ENCODE results near the gene DGCR6L. TPM values are rescaled to one million over a fixed set of nuclear protein-coding genes. Genes with fewer than 3 reads are reported as not detected.
"Not testable (repeated sequence)": the region's sequence is repeated elsewhere in the genome, so short reads cannot be mapped to it uniquely, and the experiment has no call there.

The DGCR6L gene
- total RNA-seq, 1 donor from 2014 or later, result 26.5 TPM

DNA sequence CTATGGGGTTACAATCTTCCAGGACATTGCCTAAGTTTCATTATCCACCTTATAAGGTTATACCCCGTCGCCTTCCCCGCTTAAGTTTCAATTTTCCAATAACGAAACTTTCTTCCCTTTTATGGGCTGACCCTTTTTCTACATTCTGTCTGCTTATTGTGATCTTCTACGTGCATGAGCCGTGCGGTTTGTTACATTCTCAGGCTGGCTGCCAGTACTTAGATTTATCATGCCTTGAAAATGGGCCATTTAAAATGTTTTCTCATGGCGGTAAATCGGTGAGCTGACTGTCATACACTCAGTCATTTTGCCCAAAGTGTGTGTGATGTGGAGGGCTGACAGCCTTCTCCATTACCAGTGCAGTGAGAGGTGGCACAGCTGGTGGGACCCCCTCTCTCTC is 23.3 kb downstream of the DGCR6L start:
- FAIRE-seq, result no peak
- DNase-seq (ENCODE audit: low spot score in 2 of 2), result no peak

DNA sequence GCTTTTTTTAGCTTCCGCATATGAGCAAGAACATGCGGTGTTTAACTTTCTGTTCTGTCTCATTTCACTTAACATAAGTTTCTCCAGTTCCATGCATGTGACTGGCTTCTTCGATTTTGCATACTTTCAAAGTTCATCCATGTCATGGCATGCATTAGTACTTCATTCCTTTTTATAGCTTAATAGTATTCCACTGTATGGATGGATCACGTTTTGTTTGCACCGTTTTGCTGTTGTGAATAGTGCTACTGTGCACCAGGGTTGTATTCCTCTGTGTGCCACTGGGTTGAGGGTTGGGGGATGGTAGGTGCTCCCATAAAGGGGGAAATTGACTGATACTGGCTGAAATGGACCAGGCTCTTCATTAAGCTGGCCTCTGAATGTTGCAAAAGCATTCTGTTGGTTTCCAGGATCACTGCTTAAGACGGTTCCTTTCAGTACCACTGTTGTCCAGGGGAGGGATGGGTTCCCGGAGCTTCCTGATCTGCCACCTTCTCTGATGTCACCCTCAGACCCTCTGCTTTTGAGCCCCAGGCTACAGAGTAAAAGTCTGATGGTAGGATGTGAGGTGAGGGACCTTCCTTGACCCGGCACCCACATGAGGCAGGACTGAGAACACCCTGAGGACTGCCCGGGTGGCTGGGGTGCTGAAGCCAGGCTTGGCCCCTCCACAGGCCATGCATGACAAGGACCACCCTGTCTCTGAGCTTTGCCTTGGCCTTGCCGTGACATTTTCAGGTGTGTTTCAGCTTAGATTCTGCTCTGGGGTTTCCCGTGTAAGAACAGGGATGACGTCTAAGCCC is 24.4 kb downstream of the DGCR6L start:
- no peak for DNase-seq (ENCODE audit: low spot score in 2 of 2)

DNA sequence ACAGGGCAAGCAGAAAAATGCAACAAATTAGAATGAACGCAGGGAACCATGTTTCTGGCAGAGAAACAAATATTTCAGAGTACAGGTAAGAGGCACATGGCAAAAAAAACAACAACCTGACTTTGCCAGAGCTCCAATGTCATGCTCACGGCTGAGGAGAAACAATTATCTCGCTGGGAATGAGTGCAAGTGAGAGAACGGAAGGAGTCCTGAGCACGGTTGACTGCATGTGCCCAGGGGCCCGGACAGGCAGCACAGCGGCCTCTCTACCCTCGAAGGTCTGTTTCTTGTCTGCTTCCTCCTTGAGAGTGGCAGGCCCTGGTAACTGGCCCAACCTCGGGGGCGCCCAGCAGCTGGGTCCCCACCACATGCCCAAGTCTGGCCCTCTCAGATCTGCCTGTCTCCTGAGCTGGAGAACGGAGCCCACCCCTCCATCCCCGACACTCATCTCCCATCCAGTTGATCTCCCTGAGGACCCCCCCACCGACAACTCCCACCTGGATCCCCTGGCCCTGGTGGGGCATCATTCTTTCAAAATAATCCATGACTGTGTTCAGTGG is 27.1 kb downstream of the DGCR6L start:
- no peak for FAIRE-seq
- no peak for DNase-seq (ENCODE audit: low spot score in 2 of 2)

More for the DNA sequence above, 24.4 kb downstream of the DGCR6L start:
- no peak for FAIRE-seq

DNA sequence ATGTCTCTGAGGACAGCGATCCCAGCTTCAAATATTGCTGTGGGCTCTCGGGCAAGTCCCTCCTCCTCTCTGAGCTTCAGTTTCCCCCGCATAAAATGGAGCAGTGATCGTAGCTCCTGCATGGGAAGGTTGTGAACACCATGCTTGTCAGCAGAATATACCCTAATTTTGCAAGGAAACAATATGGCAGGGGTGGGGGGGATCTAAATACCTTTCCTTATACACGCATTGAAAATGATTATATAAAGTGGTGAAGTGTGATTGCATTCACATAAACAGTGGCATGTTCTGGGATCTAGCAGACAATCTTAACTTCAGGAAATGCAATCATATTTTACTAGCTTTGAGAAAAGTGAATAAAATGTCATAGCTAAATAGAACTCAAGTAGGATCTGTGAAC is 27.8 kb downstream of the DGCR6L start:
- no peak for FAIRE-seq
- no peak for DNase-seq (ENCODE audit: low spot score in 2 of 2)

DNA sequence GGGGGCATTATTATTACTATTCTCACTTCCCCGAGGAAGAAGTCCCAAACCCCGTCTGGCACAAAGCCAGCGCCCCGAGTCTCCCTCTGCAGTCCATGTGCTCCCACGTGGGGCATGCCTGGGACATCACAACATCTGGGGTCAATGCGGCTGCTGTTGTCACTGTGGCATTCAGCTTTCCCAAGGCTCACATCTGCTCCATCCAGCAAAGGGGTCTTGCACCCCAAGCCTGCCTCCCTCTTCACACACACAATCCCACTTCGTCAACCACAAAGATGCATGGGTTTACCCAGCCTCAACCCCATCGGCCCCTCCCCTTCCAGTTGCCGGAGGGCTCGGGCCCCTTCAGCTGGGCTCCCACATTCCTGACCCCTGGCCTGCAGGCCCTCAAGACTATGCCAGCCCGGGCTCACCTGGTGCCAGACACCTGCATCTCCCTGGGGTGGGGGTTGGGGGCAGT is 28.2 kb downstream of the DGCR6L start:
- no peak for DNase-seq (ENCODE audit: low spot score in 2 of 2)
- FAIRE-seq, result no peak

DNA sequence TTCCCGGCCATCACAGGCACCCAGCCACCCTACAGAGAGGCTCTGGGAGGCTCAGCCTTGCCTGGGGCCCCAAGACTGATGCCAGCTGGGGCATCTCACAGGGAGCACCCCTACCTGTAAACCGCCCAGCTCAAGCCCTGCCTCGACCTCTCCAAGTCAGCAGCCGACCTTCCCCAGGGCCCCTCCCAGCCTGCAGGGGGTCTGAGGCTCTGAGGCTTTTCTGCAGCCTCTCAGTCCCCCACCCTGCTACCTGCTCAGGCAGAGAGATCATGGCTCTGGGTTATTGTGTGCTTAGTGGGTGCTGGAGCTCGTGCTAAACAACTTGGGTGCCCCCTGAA is 28.6 kb downstream of the DGCR6L start:
- FAIRE-seq (no peak), DNase-seq (ENCODE audit: low spot score in 2 of 2) (no peak)

DNA sequence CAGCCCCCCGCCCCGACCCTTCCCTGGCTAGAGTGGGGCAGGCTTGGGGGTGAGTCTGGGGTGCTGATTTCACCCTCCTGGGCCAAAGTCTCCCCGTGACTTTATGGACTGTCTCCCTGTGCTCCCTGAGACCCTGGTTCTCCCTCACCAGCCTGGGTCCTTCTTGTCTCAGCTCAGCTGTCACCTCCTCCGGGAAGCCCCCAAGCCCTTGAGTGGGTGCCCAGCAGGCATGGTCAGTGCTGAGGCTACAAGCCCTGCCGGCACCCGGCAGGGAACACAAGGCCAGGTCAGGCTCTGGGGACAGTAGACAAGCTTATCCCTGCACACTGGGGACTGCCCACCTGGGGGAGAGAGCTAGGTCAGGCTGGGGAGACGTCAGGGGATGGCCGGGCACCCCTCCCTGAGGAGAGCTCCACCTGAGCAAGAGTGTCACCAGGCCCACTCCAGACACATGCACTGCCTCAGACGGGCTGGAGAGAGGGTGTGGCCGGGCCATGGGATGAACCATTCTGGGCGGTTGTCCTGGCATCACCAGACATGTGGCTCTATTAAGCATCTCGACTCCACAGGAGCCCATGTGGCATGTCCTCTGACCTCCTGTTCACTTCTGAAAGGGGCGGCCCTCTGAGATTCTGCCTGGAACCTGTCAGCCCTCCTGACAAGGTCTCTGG is 29.1 kb downstream of the DGCR6L start:
- FAIRE-seq (no peak), DNase-seq (ENCODE audit: low spot score in 2 of 2) (no peak)

DNA sequence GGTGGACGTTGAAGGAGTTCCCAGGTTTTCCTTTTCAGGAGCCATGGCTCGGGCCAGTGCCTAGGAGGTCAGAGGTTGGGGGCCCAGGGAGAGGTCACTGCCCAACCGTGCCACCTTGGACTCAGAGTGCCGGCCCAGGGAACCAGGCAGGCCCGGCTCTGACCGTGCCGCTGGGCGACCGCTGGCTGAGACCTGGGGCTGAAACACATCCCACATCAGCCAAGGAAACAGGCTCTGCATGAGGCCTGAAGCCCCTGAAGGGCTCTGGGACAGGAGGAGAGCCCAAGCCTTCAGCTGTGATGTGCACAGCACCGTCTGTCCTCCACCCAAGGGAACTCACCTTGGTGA is 29.8 kb downstream of the DGCR6L start:
- FAIRE-seq, result no peak

DNA sequence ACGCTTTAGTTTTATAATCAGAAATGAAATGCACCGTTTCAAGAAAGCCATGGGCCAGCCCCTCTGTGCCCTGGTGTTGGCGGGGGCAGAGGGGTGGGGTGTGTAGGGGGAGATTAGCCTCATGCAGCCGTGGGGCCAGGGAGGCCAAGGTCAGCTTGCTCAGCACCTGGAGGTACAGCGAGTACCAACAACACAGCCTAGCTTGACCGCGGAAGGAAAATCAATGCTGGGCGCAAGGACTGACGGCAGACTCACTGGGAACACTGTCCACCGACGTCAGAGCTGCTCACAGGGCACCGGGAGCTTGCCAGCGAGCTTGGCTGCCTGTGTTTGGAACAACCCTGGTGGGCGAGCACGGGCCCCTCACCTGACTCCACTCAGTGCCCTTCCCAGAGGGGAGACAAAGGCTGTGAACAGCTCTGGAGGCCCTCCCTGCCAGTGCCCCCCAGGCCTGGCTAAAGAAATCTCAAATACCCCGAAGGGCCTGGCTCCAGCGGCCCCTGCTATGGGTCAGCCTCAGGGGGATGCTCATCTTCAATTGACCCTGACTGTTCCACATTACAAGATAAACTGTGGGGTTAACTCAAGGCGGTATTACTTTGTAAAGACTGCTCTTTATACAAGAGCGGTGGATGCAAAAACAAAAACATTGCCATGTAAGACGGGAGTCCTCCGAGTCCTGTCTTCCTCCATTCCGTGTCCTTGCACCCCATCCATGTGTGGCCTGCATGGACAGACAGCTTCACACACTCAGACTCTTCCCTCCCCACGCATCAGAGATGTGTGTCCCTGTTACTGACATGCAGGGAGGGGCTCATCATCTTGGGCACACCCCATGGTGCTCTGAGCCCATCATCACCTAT is 30.4 kb downstream of the DGCR6L start:
- not testable (repeated sequence) for DNase-seq (ENCODE audit: low spot score in 2 of 2); FAIRE-seq

More for the DNA sequence above, 29.8 kb downstream of the DGCR6L start:
- no peak for DNase-seq (ENCODE audit: low spot score in 2 of 2)

DNA sequence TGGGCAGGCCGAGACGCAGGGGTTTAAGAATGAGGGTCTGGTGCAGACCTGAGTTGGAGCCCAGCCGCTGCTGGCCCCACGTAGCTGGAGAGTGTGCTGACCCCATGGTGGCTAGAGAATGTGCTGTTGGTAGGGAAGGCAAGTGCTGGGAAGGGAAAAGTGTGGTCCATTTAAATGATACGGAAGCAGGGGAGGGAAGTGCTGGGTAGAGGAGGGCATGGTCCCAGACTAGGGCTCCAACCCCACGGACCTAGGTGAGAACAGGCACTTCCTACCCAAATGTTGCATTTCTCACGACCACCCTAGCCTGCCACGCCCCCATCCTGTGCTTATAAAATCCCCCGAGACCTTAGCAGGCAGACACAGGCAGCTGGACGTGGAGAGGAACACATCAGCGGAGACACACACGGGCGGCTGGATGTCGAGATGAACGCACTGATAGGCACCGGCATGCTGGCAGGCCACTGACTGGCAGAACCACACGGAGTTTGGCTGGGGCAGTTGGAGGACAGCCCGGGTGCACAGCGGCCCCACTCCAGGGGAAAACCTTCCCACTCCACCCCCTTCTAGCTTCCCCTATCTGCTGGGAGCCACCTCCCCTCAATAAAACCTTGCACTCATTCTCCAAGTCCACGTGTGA is 33.0 kb downstream of the DGCR6L start:
- not testable (repeated sequence) for DNase-seq (ENCODE audit: low spot score in 2 of 2); FAIRE-seq

DNA sequence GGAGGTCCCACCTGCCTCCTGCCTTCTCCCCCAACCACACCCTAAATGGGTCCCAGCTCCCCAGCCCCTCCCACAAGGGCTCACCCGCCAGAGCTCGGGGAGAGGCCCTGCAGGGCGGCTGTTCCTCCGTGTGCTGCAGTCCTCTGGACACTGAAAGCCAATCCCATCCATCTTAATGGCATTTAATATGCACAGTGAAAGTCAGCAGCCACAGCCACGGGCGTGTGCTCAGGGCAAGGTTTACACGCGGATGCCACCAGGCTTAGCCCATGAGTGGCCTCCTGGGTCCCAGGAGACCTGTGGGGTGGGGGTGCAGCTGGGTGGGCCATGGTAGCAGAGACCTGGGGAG is 33.6 kb downstream of the DGCR6L start:
- not testable (repeated sequence) for FAIRE-seq; DNase-seq (ENCODE audit: low spot score in 2 of 2)

DNA sequence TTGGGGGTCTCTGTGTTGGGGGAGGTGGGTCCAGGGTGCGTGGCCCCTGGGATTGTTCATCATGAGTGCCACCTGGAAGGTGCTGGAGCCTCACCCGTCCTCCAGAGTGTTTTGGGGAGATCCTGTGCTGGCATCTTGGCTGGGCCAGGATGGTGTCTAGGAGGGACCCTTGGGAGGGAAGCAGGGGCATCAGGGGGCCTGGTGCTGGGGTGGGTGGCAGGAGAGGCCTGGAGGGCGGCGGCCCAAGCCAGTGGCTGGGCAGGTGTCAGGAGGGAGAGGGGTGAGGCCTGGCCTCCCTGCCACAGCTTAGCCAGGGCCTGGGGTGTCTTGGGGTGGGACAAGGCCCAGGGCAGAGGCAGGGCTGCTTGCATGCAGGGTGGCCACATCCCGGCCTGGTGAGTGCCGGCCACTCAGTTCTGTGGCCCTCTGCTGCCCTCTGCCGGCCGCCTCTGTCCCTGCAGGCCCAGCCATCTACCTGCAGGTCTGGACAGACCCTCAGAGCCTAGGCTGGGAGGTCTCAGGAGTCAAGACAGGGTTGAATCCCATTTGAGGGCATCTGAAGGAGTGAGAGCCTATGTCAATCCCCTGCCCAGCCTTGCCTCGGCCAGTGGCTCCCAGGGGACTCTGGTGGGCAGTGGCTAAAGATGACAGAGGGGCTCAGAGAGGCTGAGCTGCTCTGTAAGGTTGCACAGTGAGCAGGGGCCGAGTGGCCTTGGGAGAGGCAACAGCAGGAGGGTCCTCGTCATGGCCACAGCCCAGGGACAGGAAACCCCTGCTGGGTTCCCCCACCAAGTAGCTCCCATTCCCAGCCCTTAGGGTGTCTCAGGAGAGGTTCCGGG is 34.2 kb downstream of the DGCR6L start:
- peak; percentile 79 for DNase-seq (ENCODE audit: low spot score in 2 of 2)
- FAIRE-seq, result not testable (repeated sequence)

DNA sequence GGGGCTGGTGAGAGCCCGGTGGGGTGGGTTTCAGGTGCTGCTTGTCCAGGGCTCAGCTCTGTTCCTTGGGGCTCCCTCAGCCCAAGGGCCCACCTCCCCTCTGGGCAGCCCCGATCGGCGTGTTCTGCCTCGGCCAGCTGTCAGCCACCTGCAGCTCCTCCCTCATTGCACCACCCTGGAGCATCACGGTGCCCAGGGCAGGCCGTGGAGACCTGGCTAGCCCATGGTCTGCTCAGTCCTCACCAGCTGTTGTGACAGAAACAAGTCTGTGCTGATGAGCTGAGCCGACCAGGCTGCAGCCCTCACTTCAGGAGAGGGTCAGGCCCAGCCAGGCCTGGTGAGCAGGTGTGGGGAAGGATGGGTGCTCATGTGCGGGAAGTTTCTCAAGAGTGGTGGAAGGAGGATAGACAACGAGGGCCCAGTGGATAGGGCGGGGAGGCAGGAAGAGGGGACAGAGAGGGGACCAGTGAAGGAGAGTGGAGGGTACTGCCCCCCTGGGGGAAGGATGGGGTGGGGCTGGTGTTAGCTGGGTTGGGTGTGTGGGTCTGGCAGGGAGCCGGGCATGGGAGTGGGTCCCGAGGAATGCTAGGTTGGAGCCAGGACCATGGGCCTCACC is 35.3 kb downstream of the DGCR6L start:
- no peak for DNase-seq (ENCODE audit: low spot score in 2 of 2)
- FAIRE-seq, result no peak

DNA sequence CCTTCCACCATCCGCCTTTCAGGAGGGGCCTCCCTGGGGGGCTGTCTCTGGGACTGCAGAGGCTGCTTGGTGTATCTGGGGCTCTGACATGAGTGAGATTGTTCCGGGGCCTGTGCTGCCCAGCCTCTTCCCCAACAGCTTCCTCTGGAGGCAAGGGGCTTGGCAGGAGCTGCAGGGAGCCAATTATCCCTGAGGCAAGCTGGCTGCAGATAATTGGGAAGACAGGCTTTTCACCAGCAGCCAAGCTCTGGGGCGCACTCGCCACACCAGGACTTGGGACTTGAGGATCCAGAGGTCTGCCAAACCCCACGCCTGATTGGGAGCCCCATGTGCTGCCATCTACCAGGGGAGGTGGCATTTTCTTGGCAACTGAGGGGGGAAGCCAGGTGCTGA is 36.2 kb downstream of the DGCR6L start:
- FAIRE-seq (no peak), DNase-seq (ENCODE audit: low spot score in 2 of 2) (no peak)

DNA sequence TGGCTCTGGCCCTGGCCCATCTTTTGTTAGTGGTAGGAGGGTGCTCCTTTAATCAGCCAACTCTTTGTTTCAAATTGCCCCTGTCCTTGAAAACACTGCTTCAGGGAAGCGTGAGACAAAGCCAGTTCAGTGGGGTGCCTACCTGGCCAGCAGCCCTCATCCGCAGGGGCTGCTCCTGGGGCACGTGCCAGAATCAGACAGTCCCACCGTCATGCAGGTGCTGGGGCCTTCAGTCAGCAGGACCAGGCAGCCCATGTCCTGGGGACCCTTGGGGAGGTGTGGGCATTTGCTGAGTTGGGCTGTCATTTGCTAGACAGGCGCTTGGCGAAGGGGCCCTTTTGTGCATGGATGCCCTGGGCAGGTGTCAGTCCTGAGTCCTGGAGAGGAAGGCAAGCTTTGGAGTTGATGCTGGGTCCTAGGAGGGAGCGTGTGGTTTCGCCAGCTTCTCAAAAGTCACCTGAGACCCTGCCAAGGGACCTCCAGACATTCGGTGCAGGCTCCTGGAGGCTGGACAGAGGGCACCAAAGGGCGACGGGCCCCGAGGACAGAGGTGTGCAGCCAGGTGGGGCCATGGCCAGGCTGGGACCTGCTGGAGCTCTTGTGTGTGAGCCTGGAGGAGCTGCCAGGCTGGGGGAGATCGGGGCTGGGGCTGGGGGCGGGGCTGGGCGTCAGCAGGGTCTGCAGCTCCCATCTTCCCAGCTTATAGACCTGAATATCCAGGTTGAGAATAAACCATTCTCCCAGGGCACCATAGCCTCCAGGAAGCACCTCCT is 36.8 kb downstream of the DGCR6L start:
- FAIRE-seq, result no peak
- DNase-seq (ENCODE audit: low spot score in 2 of 2), result no peak

DNA sequence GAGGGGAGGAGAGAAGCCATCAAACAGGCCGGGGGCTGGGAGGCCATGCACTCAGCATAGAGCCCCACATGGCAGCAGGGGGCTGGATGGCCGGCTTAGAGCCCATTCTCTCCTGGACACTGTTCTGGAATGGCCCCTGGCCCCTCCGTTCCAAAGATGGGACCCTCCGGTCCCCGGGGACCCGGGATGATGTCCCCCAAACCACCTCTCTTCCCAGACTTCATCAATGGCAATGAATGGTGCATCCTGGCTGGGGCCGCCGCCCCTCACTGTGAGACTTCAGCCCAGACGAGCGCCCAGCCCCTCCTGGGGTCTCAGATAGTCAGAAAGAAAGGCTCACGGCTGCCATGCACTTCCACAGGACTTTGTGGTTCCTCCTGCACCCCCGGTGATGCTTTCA is 38.0 kb downstream of the DGCR6L start:
- no peak for DNase-seq (ENCODE audit: low spot score in 2 of 2)

DNA sequence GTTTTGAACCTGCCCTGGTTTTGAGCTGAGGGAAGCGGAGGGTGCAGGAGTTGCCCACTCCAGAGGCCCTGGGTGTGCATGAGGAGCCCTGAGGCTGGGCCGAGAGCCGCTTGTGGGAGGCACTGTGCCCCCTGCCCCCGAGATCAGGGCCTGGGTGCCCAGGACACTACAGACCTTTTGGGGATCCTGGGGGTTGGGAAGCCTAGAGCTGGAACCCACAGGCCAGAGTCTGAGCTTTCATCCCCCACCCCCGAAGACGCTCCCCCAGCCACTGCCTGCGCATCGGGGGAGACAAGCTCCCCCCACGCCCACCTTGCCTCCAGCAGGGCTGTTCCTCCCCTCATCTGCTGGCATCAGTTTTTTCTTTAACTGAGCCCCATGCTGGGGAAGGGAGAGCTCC is 38.4 kb downstream of the DGCR6L start:
- DNase-seq (ENCODE audit: low spot score in 2 of 2); FAIRE-seq: not testable (repeated sequence)

More for the DNA sequence above, 38.0 kb downstream of the DGCR6L start:
- FAIRE-seq, result no peak

DNA sequence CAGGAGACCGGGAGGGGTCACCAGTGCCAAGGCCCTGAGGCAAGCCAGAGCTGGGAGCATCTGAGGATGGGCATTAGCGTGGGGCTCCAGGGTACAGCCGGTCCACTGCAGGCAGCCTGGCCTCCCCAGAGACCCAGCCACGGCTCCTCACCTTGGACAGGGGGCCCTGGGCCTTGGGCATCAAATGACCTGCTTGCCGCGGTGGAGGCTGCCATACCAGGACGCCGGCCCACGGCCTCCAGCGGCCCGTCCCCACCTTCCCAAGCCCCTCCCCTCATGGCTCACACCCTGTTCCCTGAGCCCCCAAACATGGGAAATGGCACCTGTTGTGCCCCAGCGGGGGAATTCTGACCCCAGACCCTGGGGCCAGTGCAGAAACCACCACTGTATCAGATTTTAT is 39.0 kb downstream of the DGCR6L start:
- FAIRE-seq, result no peak

More for the DNA sequence above, 39.0 kb downstream of the DGCR6L start:
- DNase-seq (ENCODE audit: low spot score in 2 of 2), result no peak

All from frontal cortex (tissue), 4 donors.